Adrenal gland (tissue), 12 donors: ENCODE measurements around the gene EPHB1. TPM values are rescaled to one million over a fixed set of nuclear protein-coding genes. Genes with fewer than 3 reads are reported as not detected.
A peak's percentile ranks its signal among the peaks of the same experiment; 100 is the strongest.

Experiments used
- DNase-seq, 7 donors: peaks; one replicate each; pipeline ENCODE4 v3.0.0-alpha.2; 2019 to 2020
- H3K27ac ChIP-seq, 5 donors: fragments of 200-600 bp; sonication (generic) in 4 of 5; 1 replicate in 3 of 5; 2 replicates in 2 of 5; pipeline versions ENCODE4 v1.5.1 to v1.8.0; 2016 to 2020; ENCODE audit warnings: mild to moderate bottlenecking in 1 of 5
- H3K27me3 ChIP-seq: fragments of 200-600 bp; 2 replicates; pipeline ENCODE4 v1.8.0; 2021
- H3K36me3 ChIP-seq, 2 donors: fragments of 200-600 bp; replicated peaks in 1 of 2; 1 replicate in 1 of 2; 2 replicates in 1 of 2; pipeline versions ENCODE4 v1.5.1 to v1.8.0; 2018 to 2022
- H3K4me1 ChIP-seq, 2 donors: fragments of 200-600 bp; replicated peaks in 1 of 2; 1 replicate in 1 of 2; 2 replicates in 1 of 2; pipeline versions ENCODE4 v1.5.1 to v1.8.0; 2018 to 2021
- H3K4me3 ChIP-seq, 4 donors: fragments of 200-600 bp; sonication (generic) in 3 of 4; one replicate each; pipeline ENCODE4 v1.5.1; 2016 to 2018
- H3K9me3 ChIP-seq, 3 donors: fragments of 200-600 bp; sonication (generic) in 1 of 3; replicated peaks in 1 of 3; 1 replicate in 2 of 3; 2 replicates in 1 of 3; pipeline versions ENCODE4 v1.5.1 to v1.8.0; 2016 to 2021
- CTCF ChIP-seq, 6 experiments: fragments of 450-650 bp in 4 of 6; fragments of 200-600 bp in 2 of 6; sonication (generic) in 1 of 6; IDR thresholded peaks; 1 replicate in 5 of 6; 2 replicates in 1 of 6; pipeline versions ENCODE4 v1.5.1 to v1.8.0; 2016 to 2021; ENCODE audit warnings: antibody characterized with exemption in 6 of 6, mild to moderate bottlenecking in 2 of 6, moderate library complexity in 1 of 6
- POLR2A ChIP-seq, 2 donors: fragments of 450-650 bp; IDR thresholded peaks; one replicate each; pipeline ENCODE4 v1.6.1; 2017; ENCODE audit warnings: antibody characterized with exemption in 2 of 2, mild to moderate bottlenecking in 2 of 2, moderate library complexity in 1 of 2
- WGBS, 4 donors: extraction: QIAGEN DNeasy Blood & Tissue Kit in 2 of 4; methylation state at CpG; one replicate each; pipeline versions ENCODE4 v1.1.5 to v1.1.7; 2013 to 2017; 5-methylcytosine and 5-hydroxymethylcytosine counted together
- intact Hi-C, 2 donors: fragments of 100-400 bp; cut with DNase I; formaldehyde crosslinking; loops; one replicate each; pipeline versions ENCODE4 v1.14.1 to v1.15.0; 2022 to 2023
- polyA plus RNA-seq, 3 donors: library from polyadenylated mRNA; stranded (reverse); fragments of 200-250 nt in 2 of 3; fragments of 350-450 nt in 1 of 3; fragmentation: Illumina TruSeq in 1 of 3; extraction: RNeasy Lipid Tissue Mini Kit (QIAGEN cat#74804) in 1 of 3; gene quantifications; one replicate each; pipeline ENCODE4 v1.2.3, GENCODE V29; 2013 to 2014
- total RNA-seq, 9 donors: library from RNA; depleted of rRNA in 4 of 9; stranded (reverse); fragments of >200 nt in 4 of 9; fragments of 120-200 nt in 1 of 9; fragmentation: NEBNext Ultra II Directional in 1 of 9; extraction: Animal tissue kit (Norgen Biotek cat#: 25700) in 1 of 9; gene quantifications; one replicate each; pipeline versions ENCODE4 v1.1.0 to v1.2.4, GENCODE V29; 2013 to 2023
- donor health status: healthy with polysubstance abuse.
- donor health status: Bipolar disorder and iron deficiency.
- donor health status: DM: yes; HTN: yes; CAD: no.
- donor health status: DM: no; HTN: no; CAD: no.
- donor health status: DM: no; HTN: no; CAD: no.
- donor health status: DM: yes; HTN: yes; CAD: no.

Gene EPHB1
- total and polyA plus RNA-seq, 12 donors = 0.10 to 3.4 (median 0.98) TPM

- no peaks in the 10 kb centered on the region for H3K9me3 ChIP-seq
- H3K36me3 ChIP-seq = no peaks in the 10 kb centered on the region
- WGBS, 4 donors = 62 to 72% (median 69%) methylated on average over 9 of the region's 9 CpGs
- no peak overlapping the region for H3K27ac ChIP-seq
- DNase-seq = peak in 1 of 7 donors; percentile 38
- no peak overlapping the region for H3K4me3 ChIP-seq
- H3K4me1 ChIP-seq = peaks cover 5 to 12% of the 10 kb centered on the region in 2 donors
- no peak for TF ChIP-seq CTCF (IDR thresholded peaks at IDR 0.05)
- no peak for TF ChIP-seq POLR2A (IDR thresholded peaks at IDR 0.05)
- intact Hi-C loops = loop anchor here in 1 of 2 donors (5.0 kb wide), 2 partner anchors 704 to 1099 kb away; no protein-coding TSS in a partner anchor
- peaks cover 26% of the 10 kb centered on the region for H3K27me3 ChIP-seq
These were observed 3.7 kb downstream of the EPHB1 start for GRCh38 chr3:134798681-134799311.

DNA sequence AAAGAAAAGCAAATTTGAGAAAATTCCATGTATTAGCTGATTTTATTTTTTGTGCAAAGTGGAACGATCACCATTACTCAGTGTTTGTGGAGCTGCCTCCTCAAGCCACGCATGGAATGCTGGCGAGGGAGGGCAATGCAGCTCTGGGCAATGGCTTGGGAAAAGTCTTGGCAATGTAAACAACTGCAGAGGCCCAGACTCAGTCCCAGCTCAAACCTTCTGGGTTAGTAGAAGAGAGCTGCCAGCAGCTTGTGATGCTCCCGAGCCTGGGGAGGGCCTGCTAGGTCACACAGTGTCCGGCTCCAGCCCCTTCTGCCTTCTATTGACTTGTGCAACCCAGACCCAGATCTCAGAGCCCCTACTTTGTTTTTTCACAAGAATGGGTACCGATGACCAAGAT lies 4.3 kb downstream of the EPHB1 start:
- peaks cover 5 to 12% of the 10 kb centered on the region in 2 donors for H3K4me1 ChIP-seq
- H3K27ac ChIP-seq = no peak overlapping the region
- no peaks in the 10 kb centered on the region for H3K9me3 ChIP-seq

DNA sequence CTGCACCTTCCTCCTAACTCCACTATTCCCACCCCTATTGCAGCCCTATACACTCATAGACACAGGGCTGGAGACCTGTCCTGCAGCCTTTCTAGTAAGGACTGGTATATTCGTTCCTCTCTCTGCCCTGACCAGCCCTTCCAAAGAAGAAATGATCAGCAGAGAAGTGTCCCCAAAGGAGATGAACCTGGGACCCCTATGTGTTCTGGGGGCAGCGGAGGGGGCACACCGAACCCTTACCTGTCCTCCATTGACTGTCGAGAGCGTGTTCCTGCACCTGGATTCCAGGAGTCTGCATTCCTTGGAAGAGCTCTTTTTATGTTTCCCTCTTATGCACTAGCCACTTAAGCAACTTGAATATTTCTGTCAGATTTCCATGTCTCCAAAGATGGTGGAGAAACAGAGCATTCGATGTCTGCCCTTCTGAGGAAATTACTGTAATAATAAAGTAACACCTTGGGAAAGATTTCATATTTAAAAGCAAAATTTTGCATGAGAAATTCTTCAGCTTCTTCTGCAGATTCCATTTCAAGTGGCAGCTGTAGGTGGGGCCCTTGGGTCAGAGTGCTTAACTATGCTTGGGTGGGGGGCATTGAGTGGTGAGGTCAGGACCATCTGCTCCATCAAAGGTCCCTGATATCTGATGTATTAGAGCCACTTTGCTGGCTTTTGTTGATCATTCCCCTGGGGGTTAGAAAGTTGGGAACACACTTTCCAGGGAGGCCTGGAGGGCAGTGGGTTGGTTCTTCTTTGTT lies 6.3 kb downstream of the EPHB1 start:
- no peaks in the 10 kb centered on the region for H3K36me3 ChIP-seq
- H3K27me3 ChIP-seq = peaks cover 18% of the 10 kb centered on the region
- 82 to 90% (median 86%) methylated on average over 4 to 6 of the region's 6 CpGs for WGBS, 4 donors
- H3K27ac ChIP-seq = no peak overlapping the region
- TF ChIP-seq CTCF (IDR thresholded peaks at IDR 0.05) = no peak
- TF ChIP-seq POLR2A (IDR thresholded peaks at IDR 0.05) = no peak
- DNase-seq = no peak
- intact Hi-C loops = no loop called here
- H3K9me3 ChIP-seq = no peaks in the 10 kb centered on the region
- H3K4me3 ChIP-seq = no peak overlapping the region
- peaks cover 1 to 2% of the 10 kb centered on the region in 2 donors for H3K4me1 ChIP-seq

More for the DNA sequence above, 4.3 kb downstream of the EPHB1 start:
- Histone ChIP-seq H3K36me3 (no peaks in the 10 kb centered on the region), H3K4me3 (no peak overlapping the region), H3K27me3 (peaks cover 26% of the 10 kb centered on the region)
- DNase-seq = peak in 1 of 7 donors; percentile 29
- TF ChIP-seq POLR2A (IDR thresholded peaks at IDR 0.05) (no peak), CTCF (IDR thresholded peaks at IDR 0.05) (no peak)
- 61 to 71% (median 63%) methylated on average over 6 of the region's 6 CpGs for WGBS, 4 donors
- intact Hi-C loops = loop anchor here in 1 of 2 donors (5.0 kb wide), 2 partner anchors 703 to 1098 kb away; no protein-coding TSS in a partner anchor

- peaks cover 8% of the 10 kb centered on the region for H3K27me3 ChIP-seq
- no peak for TF ChIP-seq POLR2A (IDR thresholded peaks at IDR 0.05)
- TF ChIP-seq CTCF (IDR thresholded peaks at IDR 0.05) = no peak
- H3K9me3 ChIP-seq = no peaks in the 10 kb centered on the region
- H3K4me1 ChIP-seq = no peaks in the 10 kb centered on the region
- H3K27ac ChIP-seq = no peak overlapping the region
- DNase-seq = no peak
- WGBS, 4 donors = 44 to 65% (median 54%) methylated on average over 2 of the region's 2 CpGs
- no peaks in the 10 kb centered on the region for H3K36me3 ChIP-seq
- H3K4me3 ChIP-seq = no peak overlapping the region
- intact Hi-C loops = no loop called here
These were observed 7.5 kb downstream of the EPHB1 start for GRCh38 chr3:134802428-134803050.
